OCI-LY3 (cell line): ENCODE measurements around the gene ANKRD63.

Experiments
- EZH2phosphoT487 ChIP-seq: fragments of 200-600 bp; shearing (Covaris generic); IDR thresholded peaks from 2 replicates; pipeline ENCODE4 v1.6.1; 2018; ENCODE audit warnings: antibody characterized with exemption, mixed run types, low read depth
- TF ChIP-seq, protein P1 (sequence below): fragments of 200-600, 300-600 bp; sonication (generic); IDR thresholded peaks from 2 replicates; pipeline ENCODE4 v1.5.1; 2014; ENCODE audit warnings: antibody characterized with exemption, low read length, low read depth

DNA sequence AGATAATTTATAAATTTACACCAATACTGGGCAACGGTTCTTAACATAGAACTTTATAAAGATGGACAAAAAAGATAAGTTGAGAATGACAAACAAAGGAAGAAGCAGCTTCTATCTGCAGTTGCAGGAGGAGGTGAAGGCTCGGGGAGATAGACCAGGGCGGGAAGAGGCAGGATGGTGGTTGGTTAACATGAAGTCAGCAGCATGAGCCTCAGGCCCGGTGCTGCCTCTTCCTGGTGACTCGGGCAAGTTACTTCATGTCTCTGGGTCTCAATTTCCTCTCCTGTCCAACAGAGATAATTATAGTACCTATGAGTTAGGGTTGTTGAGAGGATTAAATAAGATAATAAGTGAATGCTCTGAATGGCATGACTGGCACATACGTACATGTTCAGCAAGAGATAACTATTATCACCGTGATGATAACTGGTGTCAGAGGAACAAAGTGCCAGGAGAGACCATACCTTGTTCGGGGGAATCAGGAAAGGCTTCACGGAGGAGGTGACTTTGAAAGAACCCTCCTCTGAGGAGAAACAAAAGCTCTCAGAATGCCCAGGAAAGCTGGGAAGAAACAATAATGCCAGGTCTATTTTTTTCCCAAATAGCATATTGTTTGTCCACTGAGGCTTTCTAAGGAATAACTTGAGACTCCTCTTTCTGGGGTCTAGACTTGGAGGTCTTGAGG is 39.6 kb downstream of the ANKRD63 start:
- TF ChIP-seq, protein P1, sequence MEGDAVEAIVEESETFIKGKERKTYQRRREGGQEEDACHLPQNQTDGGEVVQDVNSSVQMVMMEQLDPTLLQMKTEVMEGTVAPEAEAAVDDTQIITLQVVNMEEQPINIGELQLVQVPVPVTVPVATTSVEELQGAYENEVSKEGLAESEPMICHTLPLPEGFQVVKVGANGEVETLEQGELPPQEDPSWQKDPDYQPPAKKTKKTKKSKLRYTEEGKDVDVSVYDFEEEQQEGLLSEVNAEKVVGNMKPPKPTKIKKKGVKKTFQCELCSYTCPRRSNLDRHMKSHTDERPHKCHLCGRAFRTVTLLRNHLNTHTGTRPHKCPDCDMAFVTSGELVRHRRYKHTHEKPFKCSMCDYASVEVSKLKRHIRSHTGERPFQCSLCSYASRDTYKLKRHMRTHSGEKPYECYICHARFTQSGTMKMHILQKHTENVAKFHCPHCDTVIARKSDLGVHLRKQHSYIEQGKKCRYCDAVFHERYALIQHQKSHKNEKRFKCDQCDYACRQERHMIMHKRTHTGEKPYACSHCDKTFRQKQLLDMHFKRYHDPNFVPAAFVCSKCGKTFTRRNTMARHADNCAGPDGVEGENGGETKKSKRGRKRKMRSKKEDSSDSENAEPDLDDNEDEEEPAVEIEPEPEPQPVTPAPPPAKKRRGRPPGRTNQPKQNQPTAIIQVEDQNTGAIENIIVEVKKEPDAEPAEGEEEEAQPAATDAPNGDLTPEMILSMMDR = no peak
- TF ChIP-seq EZH2phosphoT487 = no peak
